GM21786 (cell line): ENCODE results near the gene LRRN2.
"Not testable (repeated sequence)": the region's sequence is repeated elsewhere in the genome, so short reads cannot be mapped to it uniquely, and the experiment has no call there.

Source experiments
- ATAC-seq: cut with Tn5 transposase; IDR thresholded peaks from one replicate; pipeline ENCODE4 v1.9.1; 2021; ENCODE audit not compliant: unreplicated experiment

LRRN2 gene

GRCh38 chr1:204634260-204634910, 51.2 kb downstream of the LRRN2 start:
- ATAC-seq, result no peak

- ATAC-seq, result no peak
Measured at GRCh38 chr1:204633665-204634064, 51.9 kb downstream of the LRRN2 start.

- no peak for ATAC-seq
Measured at GRCh38 chr1:204630132-204630905, 55.2 kb downstream of the LRRN2 start.

- not testable (repeated sequence) for ATAC-seq
Measured at GRCh38 chr1:204629459-204629858, 56.1 kb downstream of the LRRN2 start.

GRCh38 chr1:204628868-204629267, 56.7 kb downstream of the LRRN2 start:
- no peak for ATAC-seq

- no peak for ATAC-seq
Measured at GRCh38 chr1:204627436-204627835, 58.1 kb downstream of the LRRN2 start.

GRCh38 chr1:204626381-204626780, 59.2 kb downstream of the LRRN2 start:
- no peak for ATAC-seq

GRCh38 chr1:204624631-204625216, 60.8 kb downstream of the LRRN2 start:
- ATAC-seq, result no peak

GRCh38 chr1:204623894-204624361, 61.6 kb downstream of the LRRN2 start:
- ATAC-seq, result no peak

GRCh38 chr1:204623365-204623893, 62.1 kb downstream of the LRRN2 start:
- no peak for ATAC-seq

GRCh38 chr1:204621996-204622395, 63.5 kb downstream of the LRRN2 start:
- no peak for ATAC-seq

- ATAC-seq, result no peak
Measured at GRCh38 chr1:204621396-204621795, 64.1 kb downstream of the LRRN2 start.

GRCh38 chr1:204619721-204620120, 65.8 kb downstream of the LRRN2 start:
- no peak for ATAC-seq

GRCh38 chr1:204618148-204618760, 67.3 kb downstream of the LRRN2 start:
- no peak for ATAC-seq

GRCh38 chr1:204617256-204618147, 68.0 kb downstream of the LRRN2 start:
- ATAC-seq, result no peak

- no peak for ATAC-seq
Measured at GRCh38 chr1:204616641-204617040, 68.9 kb downstream of the LRRN2 start.

- ATAC-seq, result no peak
Measured at GRCh38 chr1:204615881-204616280, 69.7 kb downstream of the LRRN2 start.

GRCh38 chr1:204613636-204614035, 71.9 kb downstream of the LRRN2 start:
- no peak for ATAC-seq

- ATAC-seq, result no peak
Measured at GRCh38 chr1:204612326-204612725, 73.2 kb downstream of the LRRN2 start.

- ATAC-seq, result no peak
Measured at GRCh38 chr1:204611036-204611435, 74.5 kb downstream of the LRRN2 start.
